ENCODE results near the gene TMEM25. TPM values are rescaled to one million over a fixed set of nuclear protein-coding genes. Genes with fewer than 3 reads are reported as not detected.
A peak's percentile ranks its signal among the peaks of the same experiment; 100 is the strongest.
"Not testable (repeated sequence)": the region's sequence is repeated elsewhere in the genome, so short reads cannot be mapped to it uniquely, and the experiment has no call there.

The TMEM25 gene
- total RNA-seq, 4 donors from 2014 or later: 7.0 to 18.0 (median 15.3) TPM

DNA sequence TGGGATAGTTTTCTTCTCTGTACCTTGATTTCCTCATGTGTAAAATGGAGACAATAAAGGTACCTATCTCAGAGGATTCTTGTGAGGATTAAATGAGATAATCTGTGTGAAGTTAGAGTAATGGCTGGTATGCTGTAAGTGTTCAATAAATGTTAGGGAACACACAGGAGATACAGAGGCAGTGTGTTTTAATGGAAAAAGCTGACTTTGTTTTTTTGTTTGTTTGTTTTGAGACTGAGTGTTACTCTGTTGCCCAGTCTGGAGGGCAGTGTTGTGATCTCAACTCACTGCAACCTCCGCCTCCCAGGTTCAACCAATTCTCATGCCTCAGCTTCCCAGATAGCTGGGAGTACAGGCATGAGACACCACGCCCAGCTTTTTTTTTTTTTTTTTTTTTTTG, 38.7 kb downstream of the TMEM25 start:
- Histone ChIP-seq H3K4me1 (peaks cover 2 to 38% (median 14%) of the 10 kb centered on the region in 3 donors), H3K4me3 (no peak overlapping the region), H3K36me3 (no peaks in the 10 kb centered on the region), H3K27ac (no peak overlapping the region), H3K9me3 (no peaks in the 10 kb centered on the region), H3K27me3 (no peaks in the 10 kb centered on the region)
- TF ChIP-seq, protein P1, sequence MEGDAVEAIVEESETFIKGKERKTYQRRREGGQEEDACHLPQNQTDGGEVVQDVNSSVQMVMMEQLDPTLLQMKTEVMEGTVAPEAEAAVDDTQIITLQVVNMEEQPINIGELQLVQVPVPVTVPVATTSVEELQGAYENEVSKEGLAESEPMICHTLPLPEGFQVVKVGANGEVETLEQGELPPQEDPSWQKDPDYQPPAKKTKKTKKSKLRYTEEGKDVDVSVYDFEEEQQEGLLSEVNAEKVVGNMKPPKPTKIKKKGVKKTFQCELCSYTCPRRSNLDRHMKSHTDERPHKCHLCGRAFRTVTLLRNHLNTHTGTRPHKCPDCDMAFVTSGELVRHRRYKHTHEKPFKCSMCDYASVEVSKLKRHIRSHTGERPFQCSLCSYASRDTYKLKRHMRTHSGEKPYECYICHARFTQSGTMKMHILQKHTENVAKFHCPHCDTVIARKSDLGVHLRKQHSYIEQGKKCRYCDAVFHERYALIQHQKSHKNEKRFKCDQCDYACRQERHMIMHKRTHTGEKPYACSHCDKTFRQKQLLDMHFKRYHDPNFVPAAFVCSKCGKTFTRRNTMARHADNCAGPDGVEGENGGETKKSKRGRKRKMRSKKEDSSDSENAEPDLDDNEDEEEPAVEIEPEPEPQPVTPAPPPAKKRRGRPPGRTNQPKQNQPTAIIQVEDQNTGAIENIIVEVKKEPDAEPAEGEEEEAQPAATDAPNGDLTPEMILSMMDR (IDR thresholded peaks at IDR 0.05): no peak
- TF ChIP-seq POLR2A (IDR thresholded peaks at IDR 0.05): no peak
- 63 to 88% methylated on average over 2 of the region's 2 CpGs for WGBS, 2 donors
- DNase-seq: no peak
- intact Hi-C loops (cut with DNase I): no loop called here

DNA sequence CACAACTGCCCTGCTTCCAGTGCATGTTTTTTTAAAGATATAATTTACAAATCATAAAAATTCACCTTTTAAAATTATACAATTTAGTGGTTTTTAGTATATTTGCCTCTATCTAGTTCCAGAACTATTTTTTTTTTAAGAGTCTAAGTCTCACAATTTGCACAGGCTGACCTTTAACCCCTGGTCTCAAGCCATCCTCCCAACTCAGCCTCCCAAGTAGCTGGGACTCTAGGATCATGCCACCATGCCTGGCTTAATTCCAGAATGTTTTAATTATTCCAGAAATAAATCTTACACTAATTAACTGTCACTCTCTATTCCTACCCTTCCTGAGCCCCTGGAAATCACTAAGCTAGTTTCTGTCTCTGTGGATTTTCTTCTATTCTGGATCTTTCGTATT, 39.8 kb downstream of the TMEM25 start:
- no peak overlapping the region for H3K4me3 ChIP-seq
- intact Hi-C loops (cut with DNase I): no loop called here
- WGBS, 2 donors: 94 to 100% methylated on average over 1 of the region's 1 CpG
- peaks cover 7 to 40% (median 18%) of the 10 kb centered on the region in 3 donors for H3K4me1 ChIP-seq
- no peak overlapping the region for H3K27ac ChIP-seq
- no peak for DNase-seq
- no peaks in the 10 kb centered on the region for H3K36me3 ChIP-seq
- H3K9me3 ChIP-seq: no peaks in the 10 kb centered on the region
- TF ChIP-seq POLR2A (IDR thresholded peaks at IDR 0.05): no peak
- TF ChIP-seq, protein P1 (IDR thresholded peaks at IDR 0.05): no peak
- H3K27me3 ChIP-seq: no peaks in the 10 kb centered on the region

DNA sequence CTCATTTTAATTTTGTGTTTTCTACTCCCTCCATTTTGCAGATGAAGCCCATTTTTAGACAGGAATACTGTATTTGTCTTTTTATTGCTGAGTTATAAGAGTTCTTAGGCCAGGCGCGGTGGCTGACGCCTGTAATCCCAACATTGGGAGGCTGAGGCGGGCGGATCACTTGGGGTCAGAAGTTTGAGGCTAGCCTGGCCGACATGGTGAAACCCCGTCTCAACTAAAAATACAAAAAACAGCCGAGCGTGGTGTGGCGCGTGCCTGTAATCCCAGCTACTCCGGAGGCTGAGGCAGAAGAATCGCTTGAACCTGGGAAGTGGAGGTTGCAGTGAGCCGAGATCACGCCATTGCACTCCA, 40.7 kb downstream of the TMEM25 start:
- H3K4me3 ChIP-seq: peak overlapping the region; percentile 83 to 100 (median 96)
- 4 to 10% methylated on average over 7 to 15 of the region's 15 CpGs for WGBS, 2 donors
- H3K36me3 ChIP-seq; intact Hi-C loops (cut with DNase I); H3K27me3 ChIP-seq; DNase-seq; H3K9me3 ChIP-seq: not testable (repeated sequence)
- H3K4me1 ChIP-seq: peaks cover 7 to 41% (median 18%) of the 10 kb centered on the region in 3 donors
- H3K27ac ChIP-seq: peak overlapping the region; percentile 97 to 98 (median 98)

DNA sequence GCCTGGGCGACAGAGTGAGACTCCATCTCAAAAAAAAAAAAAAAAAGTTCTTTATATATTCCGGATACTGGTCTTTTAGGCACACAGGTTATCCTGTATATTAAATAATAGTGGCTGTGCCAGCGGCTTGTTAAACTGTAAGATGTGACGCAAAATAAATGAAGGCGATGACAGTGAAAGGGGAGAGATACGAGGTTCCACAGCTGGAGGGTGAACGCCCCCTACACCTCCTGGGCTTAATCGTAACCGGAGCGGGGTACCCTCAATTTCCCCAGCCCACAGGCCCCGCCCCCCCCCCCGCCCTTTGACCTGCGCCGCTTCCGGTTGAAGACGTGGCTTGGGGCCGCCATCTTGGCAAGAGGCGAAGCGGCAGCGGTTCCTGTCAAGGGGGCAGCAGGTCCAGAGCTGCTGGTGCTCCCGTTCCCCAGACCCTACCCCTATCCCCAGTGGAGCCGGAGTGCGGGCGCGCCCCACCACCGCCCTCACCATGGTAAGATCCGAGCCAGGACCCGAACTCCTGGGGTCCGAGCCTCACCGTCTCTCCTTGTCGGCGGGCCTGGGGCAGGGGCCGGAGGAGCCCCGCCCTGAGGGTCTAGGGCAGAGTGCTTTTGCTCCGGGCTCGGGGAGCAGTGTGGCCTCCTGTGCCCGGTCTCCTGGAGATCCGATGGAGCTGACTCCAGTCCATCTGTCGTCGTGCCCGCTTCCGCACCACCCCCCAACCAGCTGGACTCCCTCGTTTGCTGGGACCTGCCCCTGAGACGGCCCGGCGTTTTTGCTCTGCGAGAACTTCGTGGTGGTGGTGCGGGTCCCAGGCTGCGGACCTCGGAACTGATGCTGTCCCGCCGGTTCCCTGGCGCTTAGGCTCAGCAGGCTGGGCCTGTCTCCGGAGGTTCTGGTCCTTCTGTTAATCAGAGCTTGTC, 41.3 kb downstream of the TMEM25 start, which contains the start of gene ARCN1:
ARCN1 (plus strand) TSS at position 349 of the 920 bp plus-strand sequence; CDS start at position 488, 139 bp downstream.
- peak; percentile 13 for DNase-seq
- Histone ChIP-seq H3K4me1 (peaks cover 7 to 48% (median 18%) of the 10 kb centered on the region in 3 donors), H3K27me3 (no peaks in the 10 kb centered on the region), H3K4me3 (peak within 1 kb of the TSS; percentile 83 to 100 (median 96)), H3K27ac (peak within 1 kb of the TSS; percentile 97 to 98 (median 98)), H3K9me3 (no peaks in the 10 kb centered on the region), H3K36me3 (no peaks in the 10 kb centered on the region)
- peak in 1 of 4 donors; percentile 59 for TF ChIP-seq POLR2A (IDR thresholded peaks at IDR 0.05)
- TF ChIP-seq, protein P1 (IDR thresholded peaks at IDR 0.05): no peak
- WGBS, 2 donors: 0% methylated on average over 11 to 16 of the region's 55 CpGs
- intact Hi-C loops (cut with DNase I): no loop called here

DNA sequence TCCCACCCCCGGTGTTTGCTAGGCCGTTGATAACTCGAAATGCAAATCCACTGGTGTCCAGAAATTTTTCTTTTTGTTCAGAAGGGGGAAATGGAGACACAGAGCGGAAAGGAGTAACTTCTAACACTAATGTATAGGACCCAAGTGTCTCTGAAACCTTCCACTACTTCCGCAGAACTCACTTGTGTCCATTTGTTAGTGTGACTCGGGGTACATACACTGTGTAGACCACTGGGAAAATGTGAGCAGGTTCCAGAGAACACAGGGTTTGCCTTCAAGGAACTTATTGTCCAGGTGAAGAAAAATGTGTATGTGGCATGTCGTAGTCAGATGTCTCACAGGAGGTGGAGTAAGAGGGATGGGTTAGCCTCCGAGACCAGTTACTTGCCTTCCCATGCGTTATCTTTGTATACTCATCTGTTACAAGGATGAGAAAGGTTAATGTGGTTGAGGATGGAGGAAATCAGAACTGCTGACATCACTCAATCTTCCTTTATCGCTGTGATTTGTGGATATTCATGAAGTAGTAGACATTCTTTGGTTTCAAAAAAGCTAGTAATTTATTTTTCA, 42.1 kb downstream of the TMEM25 start:
- H3K27ac ChIP-seq: peak overlapping the region; percentile 97 to 98 (median 98)
- DNase-seq: no peak
- peaks cover 7 to 55% (median 22%) of the 10 kb centered on the region in 3 donors for H3K4me1 ChIP-seq
- intact Hi-C loops (cut with DNase I): no loop called here
- no peaks in the 10 kb centered on the region for H3K9me3 ChIP-seq
- 3% methylated on average over 10 of the region's 10 CpGs for WGBS, 2 donors
- TF ChIP-seq, protein P1 (IDR thresholded peaks at IDR 0.05): no peak
- no peak for TF ChIP-seq POLR2A (IDR thresholded peaks at IDR 0.05)
- no peaks in the 10 kb centered on the region for H3K36me3 ChIP-seq
- peak overlapping the region; percentile 83 to 100 (median 96) for H3K4me3 ChIP-seq
- H3K27me3 ChIP-seq: no peaks in the 10 kb centered on the region
